GM18517 (cell line): ENCODE results near the gene MDN1.
"Not testable (repeated sequence)": the region's sequence is repeated elsewhere in the genome, so short reads cannot be mapped to it uniquely, and the experiment has no call there.

ENCODE experiments used
- ATAC-seq: cut with Tn5 transposase; IDR thresholded peaks from one replicate; pipeline ENCODE4 v1.9.1; 2021; ENCODE audit warnings: mild to moderate bottlenecking, moderate library complexity; ENCODE audit not compliant: unreplicated experiment

Gene MDN1

DNA sequence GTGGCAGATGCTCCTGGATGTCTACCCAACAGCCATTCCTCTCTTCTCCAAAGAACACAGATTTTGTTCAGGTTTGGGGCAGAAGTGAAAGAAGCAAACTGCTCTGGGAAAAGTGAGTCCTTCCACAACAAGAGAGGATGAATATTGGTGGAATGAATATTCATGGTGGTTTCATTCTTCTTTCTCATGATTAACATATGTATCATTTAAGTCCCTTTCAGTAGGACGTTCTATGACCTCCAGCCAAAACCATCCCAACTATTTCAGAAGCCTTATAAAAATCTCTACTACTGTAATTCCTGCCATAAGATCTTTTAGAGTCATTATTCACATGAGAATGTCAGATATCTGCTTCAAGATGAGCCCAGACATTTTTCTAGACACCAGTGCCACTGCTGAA lies 44.4 kb downstream of the MDN1 start:
- no peak for ATAC-seq

DNA sequence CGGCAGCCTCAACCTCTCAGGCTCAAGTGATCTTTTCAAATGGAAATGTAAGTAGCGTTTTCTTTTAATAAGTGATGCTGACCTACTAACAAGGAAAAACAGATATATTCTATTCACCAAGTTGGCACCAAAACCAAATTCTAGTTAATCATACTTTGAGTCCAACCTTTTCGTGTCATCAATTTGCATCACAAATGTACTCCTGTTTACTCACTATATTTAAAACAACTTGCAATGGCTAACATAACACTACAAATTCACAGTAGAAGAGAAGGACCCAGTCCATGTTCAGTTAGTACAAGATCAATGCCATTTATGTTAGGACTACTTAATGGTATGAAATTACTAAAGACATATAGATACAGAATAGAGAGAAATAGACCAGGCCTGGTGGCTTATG lies 50.0 kb downstream of the MDN1 start:
- no peak for ATAC-seq

DNA sequence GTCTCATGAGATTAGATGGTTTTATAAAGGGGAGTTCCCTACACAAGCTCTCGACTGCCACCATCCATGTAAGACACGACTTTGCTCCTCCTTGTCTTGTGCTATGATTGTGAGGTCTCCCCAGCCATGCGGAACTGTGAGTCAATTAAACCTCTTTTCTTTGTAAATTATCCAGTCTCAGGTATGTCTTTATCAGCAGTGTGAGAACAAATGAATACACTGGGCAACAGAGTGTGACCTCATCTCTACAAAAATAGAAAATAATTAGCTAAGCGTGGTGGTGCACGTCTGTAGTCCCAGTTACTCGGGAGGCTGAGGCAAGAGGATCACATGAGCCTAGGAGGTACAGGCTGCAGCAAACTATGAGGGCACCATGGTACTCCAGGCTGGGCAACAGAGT lies 51.3 kb downstream of the MDN1 start:
- ATAC-seq = no peak

DNA sequence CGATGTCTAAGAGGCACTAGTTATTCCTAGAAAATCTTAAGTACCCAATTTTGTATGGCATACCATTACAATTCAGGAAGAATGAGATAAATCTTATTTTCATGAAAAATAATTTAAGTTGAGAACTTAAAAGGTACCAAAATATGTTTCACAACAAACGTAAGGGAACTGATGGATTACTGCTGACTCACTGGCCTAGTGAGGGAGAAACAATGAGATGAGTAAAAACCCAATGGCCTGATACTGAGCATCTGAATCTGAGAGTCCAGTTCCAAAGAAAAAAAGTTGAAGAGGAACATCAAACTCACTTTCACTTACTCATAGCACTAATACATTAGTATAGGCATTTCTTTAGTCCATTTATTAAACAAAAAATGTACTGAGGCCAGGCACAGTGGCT lies 56.0 kb downstream of the MDN1 start:
- ATAC-seq = no peak

DNA sequence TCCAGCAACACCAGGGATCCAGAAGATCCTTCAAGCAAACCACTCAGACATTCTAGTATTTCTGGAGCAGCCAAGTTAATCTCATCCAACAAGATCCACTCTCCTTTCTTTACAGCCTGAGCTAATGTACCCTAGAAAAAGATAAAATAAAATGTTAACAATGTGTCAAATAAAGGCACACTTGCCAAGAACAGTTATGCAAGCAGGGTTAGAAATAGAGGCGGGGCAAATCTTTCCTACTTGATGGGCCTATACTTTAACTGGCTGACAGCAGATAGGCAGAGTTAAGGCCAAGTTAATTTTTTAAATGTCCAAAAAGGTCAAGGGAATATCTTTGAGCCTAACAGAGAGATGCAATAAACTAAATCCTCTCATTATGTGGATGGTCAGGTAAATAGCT lies 60.8 kb downstream of the MDN1 start:
- no peak for ATAC-seq

DNA sequence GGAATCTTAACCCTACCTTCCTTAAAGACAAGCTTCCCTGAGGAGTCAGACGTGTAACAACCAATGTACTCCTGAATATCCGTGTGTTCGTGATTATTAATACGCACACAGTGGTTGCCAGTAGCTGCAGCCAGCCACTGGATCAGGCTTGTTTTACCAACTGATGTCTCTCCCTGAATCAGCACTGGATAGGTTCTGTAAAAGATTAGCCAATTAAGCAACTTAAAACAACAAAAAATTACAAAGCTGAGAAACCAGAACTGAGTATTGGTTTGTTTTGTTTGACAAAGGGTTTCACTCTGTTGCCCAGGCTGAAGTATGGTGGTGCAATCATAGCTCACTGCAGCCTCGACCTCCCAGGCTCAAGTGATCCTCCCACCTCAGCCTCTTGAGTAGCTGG lies 69.3 kb downstream of the MDN1 start:
- ATAC-seq = no peak

DNA sequence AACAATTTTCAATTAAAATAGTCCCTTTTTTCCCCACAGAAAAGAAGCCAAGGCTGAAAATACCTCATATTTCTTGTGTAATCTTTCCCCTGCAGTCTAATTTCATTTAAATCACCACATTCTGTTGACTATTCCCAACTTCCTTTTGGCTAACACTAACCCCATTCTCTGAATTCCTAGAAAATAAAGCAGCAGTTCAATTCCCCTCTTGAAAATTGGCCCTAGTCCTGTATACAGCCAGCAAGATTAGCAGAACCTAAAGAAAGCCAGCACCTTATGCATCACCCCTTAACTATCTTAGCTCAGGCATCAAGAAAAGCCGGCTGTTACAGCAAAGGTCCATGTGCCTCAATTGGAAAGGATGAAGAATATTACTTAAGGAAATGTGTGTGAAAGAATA lies 69.7 kb downstream of the MDN1 start:
- ATAC-seq = no peak

DNA sequence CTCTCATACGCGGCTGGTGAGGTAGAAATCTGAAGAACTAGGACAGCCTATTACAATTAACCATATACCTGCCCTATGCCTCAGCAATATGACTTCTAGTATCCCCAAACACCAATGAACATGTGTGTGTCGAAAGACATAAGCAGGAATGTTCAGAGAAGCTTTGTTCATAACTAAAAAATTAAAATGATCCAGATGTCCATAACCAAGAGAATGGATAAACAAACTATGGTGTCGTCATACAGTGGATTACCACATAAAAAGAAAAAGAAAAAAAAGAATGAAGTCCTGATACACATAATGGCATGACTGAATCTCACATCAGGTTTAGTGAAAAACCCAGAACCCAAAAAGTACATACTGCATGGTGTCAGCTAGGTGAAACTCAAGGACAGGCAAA lies 73.9 kb downstream of the MDN1 start:
- ATAC-seq = no peak

DNA sequence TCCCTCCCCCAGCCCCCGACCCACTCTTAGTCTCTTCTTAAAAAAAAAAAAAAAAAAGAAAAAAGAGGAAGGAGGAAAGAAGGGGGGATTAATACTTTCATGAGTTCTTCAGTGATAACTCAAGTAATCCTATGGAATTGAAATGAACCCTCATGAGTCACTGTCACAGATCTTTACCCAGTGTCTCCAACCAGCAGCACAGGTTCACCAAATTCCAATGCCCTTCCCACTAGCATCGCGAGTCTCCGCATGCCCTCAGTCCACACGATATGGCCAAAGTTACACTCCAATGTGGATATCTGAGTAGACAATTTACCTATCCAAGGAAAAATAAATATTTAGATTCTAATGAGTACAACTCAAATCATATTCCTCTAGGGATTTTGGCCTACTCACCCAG lies 74.5 kb downstream of the MDN1 start:
- ATAC-seq = no peak

DNA sequence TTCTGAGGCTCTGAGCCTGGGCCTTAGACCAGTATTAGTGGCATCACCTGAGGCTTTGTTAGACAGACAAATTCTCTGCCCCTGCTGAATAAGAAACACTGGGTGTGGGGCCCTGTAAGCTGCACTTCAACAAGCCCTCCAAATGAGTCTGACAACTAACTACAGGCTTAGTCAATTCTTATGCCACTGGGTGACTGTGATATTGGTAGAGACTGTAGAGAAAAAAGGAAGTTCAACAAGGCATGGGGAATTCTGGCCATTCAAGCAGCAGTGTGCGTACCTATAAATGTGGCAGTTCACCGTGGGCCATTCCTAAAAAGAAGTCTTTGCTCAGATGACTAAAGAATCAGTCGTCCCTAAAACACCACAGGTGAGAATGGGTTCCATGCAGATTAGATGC lies 82.7 kb downstream of the MDN1 start:
- ATAC-seq = no peak

DNA sequence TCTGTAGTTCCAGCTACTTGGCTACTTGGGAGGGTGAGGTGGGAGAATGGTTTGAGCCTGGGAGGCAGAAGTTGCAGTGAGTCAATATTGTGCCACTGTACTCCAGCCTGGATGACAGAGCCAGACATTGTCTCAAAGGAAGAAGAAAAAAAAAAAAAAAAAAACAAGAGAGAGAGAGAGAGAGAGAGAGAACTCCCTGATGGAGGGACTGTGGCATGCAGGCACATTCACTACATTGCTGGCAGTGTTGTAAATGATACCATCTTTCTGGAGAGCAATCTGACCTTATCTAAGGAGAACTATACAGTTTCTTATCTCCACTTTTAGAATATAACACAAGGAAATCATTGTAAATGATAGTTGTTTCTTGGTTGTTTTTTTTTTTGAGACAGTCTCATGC lies 85.1 kb downstream of the MDN1 start:
- no peak for ATAC-seq

DNA sequence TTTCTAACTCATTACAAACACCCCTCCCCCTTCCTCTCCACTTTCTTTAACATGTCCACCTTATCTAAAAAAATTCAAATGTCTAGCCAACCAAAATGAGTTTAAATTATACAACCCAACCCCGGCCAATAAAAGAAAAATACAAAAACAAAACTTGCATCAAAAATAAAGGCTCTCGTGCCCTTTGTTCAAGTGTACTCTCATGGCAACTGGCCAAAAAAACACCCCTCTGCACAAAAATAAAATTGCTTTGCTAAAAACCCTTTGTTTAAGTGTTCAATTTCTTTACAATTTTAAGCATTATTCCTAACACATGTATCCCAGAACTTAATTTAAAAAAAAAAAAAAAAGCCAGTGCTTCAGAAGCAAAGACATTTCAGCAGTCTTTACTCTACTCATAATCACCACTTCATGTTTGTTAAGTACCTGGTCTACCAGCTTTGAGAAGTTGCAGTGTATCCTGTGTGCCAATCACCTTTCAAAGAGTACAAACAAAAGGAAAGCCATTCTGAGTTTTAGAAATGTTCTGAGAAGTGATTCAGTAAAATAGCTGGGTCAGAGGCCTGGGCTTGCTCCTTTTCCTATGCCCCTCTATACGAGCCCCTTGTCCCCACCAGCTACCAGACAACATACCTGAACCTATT lies 87.5 kb downstream of the MDN1 start:
- ATAC-seq = no peak

DNA sequence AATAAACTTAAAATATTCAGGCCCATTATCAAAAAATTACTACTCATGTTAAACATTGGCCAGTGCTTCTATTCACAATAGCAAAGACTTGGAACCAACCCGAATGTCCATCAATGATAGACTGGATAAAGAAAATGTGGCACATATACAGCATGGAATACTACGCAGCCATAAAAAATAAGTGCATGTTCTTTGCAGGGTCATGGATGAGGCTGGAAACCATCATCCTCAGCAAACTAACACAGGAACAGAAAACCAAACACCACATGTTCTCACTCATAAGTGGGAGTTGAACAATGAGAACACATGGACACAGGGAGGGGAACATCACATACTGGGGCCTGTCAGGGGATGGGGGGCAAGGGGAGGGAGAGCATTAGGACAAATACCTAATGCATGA lies 88.3 kb downstream of the MDN1 start:
- ATAC-seq = not testable (repeated sequence)

DNA sequence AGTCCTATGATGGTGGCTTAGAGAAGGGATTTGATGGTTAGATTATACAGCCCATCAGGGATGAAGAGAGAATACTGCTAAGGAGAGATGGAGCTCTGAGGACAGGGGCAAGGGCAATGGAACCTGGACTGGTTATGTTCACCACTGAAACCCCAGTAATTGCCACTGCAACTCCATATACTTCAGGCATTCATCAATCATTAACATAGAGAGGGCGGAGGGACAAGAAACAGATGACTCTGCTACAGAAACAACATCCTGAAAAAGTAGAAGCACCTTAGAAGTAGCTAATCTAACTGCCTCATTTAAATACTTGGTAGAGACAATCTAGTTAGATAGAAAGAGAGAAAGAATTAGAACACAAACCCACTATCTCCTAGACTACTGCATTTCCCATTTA lies 89.8 kb downstream of the MDN1 start:
- ATAC-seq = peak; percentile 86

DNA sequence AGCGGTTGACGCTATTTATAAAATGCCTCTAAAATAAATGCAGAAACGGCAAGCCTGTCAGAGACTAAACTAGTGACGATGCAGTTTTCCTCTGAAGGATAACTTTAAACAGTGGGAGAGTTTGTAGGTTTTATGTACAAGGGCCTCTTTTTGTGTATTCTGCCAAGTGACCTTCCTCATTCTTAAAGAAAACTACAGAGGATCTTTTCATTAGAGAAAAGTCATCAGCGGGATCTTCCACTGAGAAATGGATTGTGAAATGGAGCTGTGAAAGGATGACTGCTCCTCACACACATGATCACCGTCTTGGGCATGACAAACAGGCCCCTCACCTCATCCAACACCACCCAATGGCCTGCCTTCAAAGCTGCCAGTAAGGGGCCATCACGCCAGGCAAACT lies 92.1 kb downstream of the MDN1 start:
- no peak for ATAC-seq

DNA sequence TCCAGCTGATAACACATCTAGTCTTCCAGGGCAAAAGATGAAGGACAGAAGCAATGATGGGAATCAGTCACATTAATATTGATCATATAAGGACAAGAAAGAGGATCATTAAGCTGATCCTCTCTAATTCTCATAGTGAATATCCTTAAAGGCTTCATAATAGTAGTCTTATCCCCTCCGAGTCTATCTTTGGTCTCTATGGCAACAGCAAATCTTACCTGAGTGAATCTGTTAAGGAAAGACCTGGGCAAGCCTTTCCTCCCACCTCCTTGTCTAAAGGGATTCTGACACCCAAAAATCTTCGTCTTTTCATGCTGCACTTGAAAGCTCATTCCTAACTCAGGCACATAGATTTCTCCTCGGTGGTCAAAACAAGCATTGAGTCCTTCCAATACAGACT lies 94.6 kb downstream of the MDN1 start:
- no peak for ATAC-seq

DNA sequence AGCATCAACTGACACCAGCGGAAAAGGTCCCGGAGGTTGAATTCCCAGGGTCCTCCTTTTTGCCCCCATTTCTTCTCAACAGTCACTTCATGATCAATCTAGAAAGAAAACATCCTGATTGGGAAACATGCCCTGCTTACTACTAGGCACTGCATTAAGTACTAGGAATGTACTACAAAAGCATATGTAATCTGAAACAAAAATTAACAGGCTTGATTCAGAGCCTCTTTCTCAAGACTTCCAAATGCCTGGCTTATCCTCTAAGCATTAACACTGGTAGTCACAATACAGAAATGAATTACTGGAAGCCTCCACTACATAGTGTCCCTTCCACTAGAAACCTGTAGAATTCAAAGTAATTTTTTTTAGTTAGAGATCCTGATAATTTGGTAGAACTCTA lies 96.5 kb downstream of the MDN1 start:
- ATAC-seq = no peak

DNA sequence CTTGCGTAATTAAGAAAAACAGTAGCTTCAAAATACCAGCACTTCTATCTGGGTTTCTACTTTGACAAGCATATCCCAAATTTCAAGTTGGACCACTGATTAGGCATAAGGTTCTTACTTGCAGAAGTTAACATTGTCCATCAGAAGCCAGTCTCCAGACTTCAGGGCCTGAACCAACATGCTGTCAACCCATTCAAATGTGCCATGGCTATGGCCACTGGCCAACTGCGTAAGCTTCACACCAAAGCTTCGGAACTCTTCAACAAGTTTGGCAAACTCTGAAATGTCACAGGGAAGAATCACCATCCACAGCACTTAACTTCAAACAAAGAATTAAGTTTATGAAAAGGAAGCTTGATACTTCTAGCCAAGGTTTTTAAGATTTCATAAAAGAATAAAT lies 103.1 kb downstream of the MDN1 start:
- no peak for ATAC-seq

DNA sequence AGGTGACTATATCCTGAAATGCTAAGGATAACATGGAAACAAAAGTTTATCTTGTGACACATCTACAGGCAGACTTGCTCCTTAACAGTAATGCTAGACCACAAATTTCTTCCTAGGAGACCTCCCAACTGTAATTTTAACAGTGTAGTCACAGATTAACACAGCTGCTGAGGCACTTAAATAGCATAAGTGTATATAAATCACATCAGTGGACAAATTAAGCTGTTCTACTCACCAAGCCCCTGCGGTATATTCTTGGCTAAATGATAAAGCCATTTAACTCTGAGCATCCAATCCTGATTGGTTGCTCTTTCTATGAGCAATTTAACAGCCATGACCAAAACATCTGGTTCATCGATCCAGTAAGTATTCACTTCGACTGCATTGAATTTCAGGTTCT lies 107.8 kb downstream of the MDN1 start:
- ATAC-seq = no peak

DNA sequence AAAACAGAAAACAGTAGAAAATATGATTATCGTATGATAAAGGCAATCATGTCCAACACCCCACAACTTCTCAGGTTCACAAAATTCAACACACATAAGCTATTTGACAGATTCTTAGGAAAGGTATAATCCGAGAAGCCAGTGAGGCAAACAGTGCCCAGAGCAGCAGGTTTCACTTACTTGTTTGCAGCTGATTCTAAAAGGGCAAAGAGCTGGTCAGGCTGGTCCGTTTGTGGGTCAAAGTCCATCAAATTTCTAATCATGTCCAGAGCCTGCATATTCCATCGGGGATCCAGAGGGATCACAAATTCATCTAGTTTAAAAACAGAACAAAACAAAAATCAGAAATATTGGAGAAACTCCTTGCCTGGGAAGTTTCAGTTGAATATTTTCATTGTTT lies 111.3 kb downstream of the MDN1 start:
- no peak for ATAC-seq

DNA sequence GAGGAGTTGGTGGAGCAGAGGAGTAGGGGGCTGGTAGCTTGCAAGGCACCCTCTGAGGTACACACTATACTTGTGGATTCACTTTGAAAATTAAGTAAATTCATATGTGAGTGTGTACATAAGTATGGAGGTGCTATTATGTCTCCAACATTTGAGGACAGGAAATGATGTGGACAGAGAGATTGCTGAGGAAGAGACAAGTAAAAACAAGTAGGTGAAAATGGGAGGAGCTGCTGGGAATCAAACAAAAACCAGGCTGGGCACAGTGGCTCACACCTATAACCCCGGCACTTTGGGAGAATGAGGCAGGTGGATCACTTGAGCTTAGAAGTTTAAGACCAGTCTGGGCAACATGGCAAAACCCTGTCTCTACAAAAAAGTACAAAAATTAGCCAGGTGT lies 111.8 kb downstream of the MDN1 start:
- ATAC-seq = no peak

DNA sequence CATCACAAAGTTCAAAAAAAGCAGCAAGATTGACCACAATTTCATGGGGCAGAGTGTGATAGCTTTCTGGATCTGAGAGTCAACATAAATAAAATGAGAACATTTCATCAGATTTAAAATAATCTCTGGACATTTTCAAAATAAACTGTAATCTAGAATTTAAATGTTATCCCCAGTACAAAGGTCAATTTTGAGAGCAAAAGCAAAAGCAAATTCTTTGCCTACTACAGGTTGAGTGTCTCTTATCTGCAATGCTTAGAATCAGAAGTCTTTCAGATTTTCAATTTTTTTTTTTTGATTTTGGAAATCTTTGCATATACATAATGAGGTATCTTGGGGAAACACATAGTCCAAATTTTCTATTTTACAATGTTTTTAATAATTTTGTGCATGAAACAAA lies 113.5 kb downstream of the MDN1 start:
- no peak for ATAC-seq

DNA sequence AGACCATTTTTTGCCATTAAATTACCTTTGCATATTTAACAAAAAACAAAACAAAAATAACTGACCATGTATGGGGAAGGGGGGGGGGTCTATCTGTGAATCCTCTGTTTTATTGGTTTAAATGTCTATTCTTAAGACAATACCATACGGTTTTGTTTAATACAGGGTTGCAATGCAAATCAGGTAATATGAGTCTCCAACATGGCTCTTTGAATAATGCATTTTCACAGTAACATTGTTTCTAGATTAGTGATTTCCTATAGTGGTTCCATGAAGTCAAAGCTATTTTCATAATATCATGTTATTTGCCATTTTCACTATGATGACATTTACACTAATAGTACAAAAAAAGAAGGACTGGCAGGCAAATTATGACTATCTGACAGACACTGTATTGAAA lies 116.3 kb downstream of the MDN1 start:
- no peak for ATAC-seq

DNA sequence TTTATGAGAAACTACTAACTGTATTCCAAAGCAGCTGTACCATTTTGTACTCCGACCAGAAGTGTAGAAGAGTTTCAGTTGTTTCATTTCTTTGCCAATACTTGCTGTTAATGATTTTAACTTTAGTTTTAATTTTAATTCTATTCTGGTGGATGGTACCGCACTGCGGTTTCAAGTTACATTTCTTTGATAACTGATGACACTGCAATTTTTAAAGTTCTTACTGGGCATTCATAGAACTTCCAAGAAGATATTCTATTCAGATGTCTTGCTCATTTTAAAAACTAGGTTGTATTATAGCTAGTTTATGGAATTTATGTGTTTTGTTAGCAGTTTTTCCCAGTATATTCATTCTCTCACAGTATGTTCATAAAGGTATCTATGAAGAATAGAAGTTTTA lies 117.2 kb downstream of the MDN1 start:
- ATAC-seq = no peak
